GM12875 (cell line): ENCODE data around the gene RESP18.
"Not testable (repeated sequence)": the region's sequence is repeated elsewhere in the genome, so short reads cannot be mapped to it uniquely, and the experiment has no call there.

Source experiments
- H3K4me3 ChIP-seq: one replicate; pipeline ENCODE4 v1.5.1; 2011; ENCODE audit warnings: low read depth, low read length, control low read depth
- CTCF ChIP-seq: IDR thresholded peaks from 2 replicates; pipeline ENCODE4 v1.5.1; 2011; ENCODE audit warnings: low read depth, mild to moderate bottlenecking, control low read depth, inconsistent platforms, low read length, moderate library complexity, borderline replicate concordance; ENCODE audit not compliant: insufficient read depth

Gene RESP18

GRCh38 chr2:219325657-219326315 lies 6.8 kb downstream of the RESP18 start:
- H3K4me3 ChIP-seq = no peak overlapping the region
- no peak for TF ChIP-seq CTCF

- TF ChIP-seq CTCF = no peak
Measured at GRCh38 chr2:219325136-219325535, 7.4 kb downstream of the RESP18 start.

GRCh38 chr2:219323434-219323833 lies 9.1 kb downstream of the RESP18 start:
- H3K4me3 ChIP-seq = no peak overlapping the region
- TF ChIP-seq CTCF = no peak

More at GRCh38 chr2:219325136-219325535, 7.4 kb downstream of the RESP18 start:
- no peak overlapping the region for H3K4me3 ChIP-seq

- no peak for TF ChIP-seq CTCF
- H3K4me3 ChIP-seq = no peak overlapping the region
Measured at GRCh38 chr2:219314804-219315468, 17.6 kb downstream of the RESP18 start.

- H3K4me3 ChIP-seq = not testable (repeated sequence)
Measured at GRCh38 chr2:219312683-219313263, 19.8 kb downstream of the RESP18 start.

GRCh38 chr2:219309278-219309677 lies 23.3 kb downstream of the RESP18 start, which contains the start of gene PTPRN:
Gene PTPRN, minus strand, starts transcription at chr2:219309401. Its CDS starts 69 bp downstream, at chr2:219309332.
- no peak for TF ChIP-seq CTCF
- no peak within 1 kb of the TSS for H3K4me3 ChIP-seq

GRCh38 chr2:219308142-219309101 lies 24.1 kb downstream of the RESP18 start:
- no peak overlapping the region for H3K4me3 ChIP-seq

More at GRCh38 chr2:219308142-219309101, 24.1 kb downstream of the RESP18 start:
- no peak for TF ChIP-seq CTCF
